Fibroblast of gingiva (primary cell): ENCODE results near the gene LRRK1.
A peak's percentile ranks its signal among the peaks of the same experiment; 100 is the strongest.

ENCODE experiments used
- DNase-seq: peaks from one replicate; pipeline ENCODE4 v3.0.0-alpha.2; 2011; ENCODE audit warnings: low read depth

Gene LRRK1

GRCh38 chr15:100914876-100915275 lies 4.3 kb upstream of the LRRK1 start:
- DNase-seq, result no peak

GRCh38 chr15:100918034-100918689 lies 995 bp upstream of the LRRK1 start:
- DNase-seq, result peak; percentile 75

GRCh38 chr15:100919481-100920405 lies 586 bp downstream of the LRRK1 start:
- peak; percentile 19 for DNase-seq

GRCh38 chr15:100920516-100921135 lies 1.5 kb downstream of the LRRK1 start:
- DNase-seq, result no peak

GRCh38 chr15:100922192-100923040 lies 3.3 kb downstream of the LRRK1 start:
- no peak for DNase-seq

- DNase-seq, result no peak
Measured at GRCh38 chr15:100923076-100923475, 3.9 kb downstream of the LRRK1 start.

- DNase-seq, result no peak
Measured at GRCh38 chr15:100923902-100924301, 4.7 kb downstream of the LRRK1 start.

GRCh38 chr15:100924436-100924835 lies 5.3 kb downstream of the LRRK1 start:
- DNase-seq, result no peak

- no peak for DNase-seq
Measured at GRCh38 chr15:100925480-100925879, 6.3 kb downstream of the LRRK1 start.

GRCh38 chr15:100926258-100926657 lies 7.1 kb downstream of the LRRK1 start:
- no peak for DNase-seq

- DNase-seq, result no peak
Measured at GRCh38 chr15:100926971-100927756, 8.0 kb downstream of the LRRK1 start.

GRCh38 chr15:100928632-100929280 lies 9.6 kb downstream of the LRRK1 start:
- no peak for DNase-seq

GRCh38 chr15:100929641-100930042 lies 10.5 kb downstream of the LRRK1 start:
- DNase-seq, result no peak

- no peak for DNase-seq
Measured at GRCh38 chr15:100930306-100930848, 11.2 kb downstream of the LRRK1 start.

- DNase-seq, result no peak
Measured at GRCh38 chr15:100931143-100931890, 12.2 kb downstream of the LRRK1 start.

- no peak for DNase-seq
Measured at GRCh38 chr15:100932676-100933348, 13.7 kb downstream of the LRRK1 start.

GRCh38 chr15:100934166-100934565 lies 15.0 kb downstream of the LRRK1 start:
- no peak for DNase-seq

GRCh38 chr15:100934726-100935125 lies 15.6 kb downstream of the LRRK1 start:
- no peak for DNase-seq

- no peak for DNase-seq
Measured at GRCh38 chr15:100937171-100937570, 18.0 kb downstream of the LRRK1 start.
